Activated CD8-positive, alpha-beta memory T cell treated with anti-CD3 and anti-CD28 coated beads for 1 hour (primary cell): ENCODE measurements around the gene PPP1R14D.
A peak's percentile ranks its signal among the peaks of the same experiment; 100 is the strongest.
"Not testable (repeated sequence)": the region's sequence is repeated elsewhere in the genome, so short reads cannot be mapped to it uniquely, and the experiment has no call there.

Source experiments
- DNase-seq, 2 donors: peaks; one replicate each; pipeline ENCODE4 v3.0.0-alpha.2; 2020; ENCODE audit warnings: low read depth in 1 of 2; ENCODE audit errors: extremely low read depth in 1 of 2

Gene PPP1R14D

GRCh38 chr15:40828447-40829036 lies at the start of gene PPP1R14D:
Gene PPP1R14D (minus strand): TSS chr15:40828708. CDS start chr15:40828641, 67 bp downstream.
- no peak for DNase-seq

- DNase-seq = no peak
Observed at GRCh38 chr15:40877694-40878093, 49.2 kb upstream of the PPP1R14D start.

- DNase-seq = no peak
Observed at GRCh38 chr15:40875991-40876730, 47.7 kb upstream of the PPP1R14D start.

GRCh38 chr15:40873694-40874561 lies 45.4 kb upstream of the PPP1R14D start, which contains the start of gene RHOV:
Gene RHOV (minus strand): TSS chr15:40874234. CDS start chr15:40874139, 95 bp downstream.
- DNase-seq = peak in 1 of 2 donors; percentile 31

GRCh38 chr15:40872791-40873693 lies 44.5 kb upstream of the PPP1R14D start:
- DNase-seq = no peak

GRCh38 chr15:40871749-40872617 lies 43.5 kb upstream of the PPP1R14D start:
- no peak for DNase-seq

- DNase-seq = no peak
Observed at GRCh38 chr15:40870716-40871115, 42.2 kb upstream of the PPP1R14D start.

- DNase-seq = no peak
Observed at GRCh38 chr15:40869686-40870085, 41.2 kb upstream of the PPP1R14D start.

GRCh38 chr15:40867199-40867598 lies 38.7 kb upstream of the PPP1R14D start:
- no peak for DNase-seq

- no peak for DNase-seq
Observed at GRCh38 chr15:40863660-40864270, 35.3 kb upstream of the PPP1R14D start.

GRCh38 chr15:40861147-40861546 lies 32.6 kb upstream of the PPP1R14D start:
- not testable (repeated sequence) for DNase-seq

- peak; percentile 28 to 72 for DNase-seq
Observed at GRCh38 chr15:40859206-40859851, 30.8 kb upstream of the PPP1R14D start.

GRCh38 chr15:40858706-40859105 lies 30.2 kb upstream of the PPP1R14D start:
- no peak for DNase-seq

- DNase-seq = peak; percentile 32 to 64
Observed at GRCh38 chr15:40857601-40858341, 29.3 kb upstream of the PPP1R14D start.

- no peak for DNase-seq
Observed at GRCh38 chr15:40856746-40857145, 28.2 kb upstream of the PPP1R14D start.

- no peak for DNase-seq
Observed at GRCh38 chr15:40855706-40856234, 27.3 kb upstream of the PPP1R14D start.

- no peak for DNase-seq
Observed at GRCh38 chr15:40854161-40854560, 25.7 kb upstream of the PPP1R14D start.
